Measurements from ENCODE around the gene SLCO2A1.

SLCO2A1 gene

GRCh38 chr3:133934996-133935842 is 94.5 kb downstream of the SLCO2A1 start:
- DNase-seq (ENCODE audit: low read depth in 3 of 3, low spot score in 1 of 3): no peak

- no peak for DNase-seq (ENCODE audit: low read depth in 3 of 3, low spot score in 1 of 3)
Observed at GRCh38 chr3:133934073-133934970, 95.4 kb downstream of the SLCO2A1 start.

- no peak for DNase-seq (ENCODE audit: low read depth in 3 of 3, low spot score in 1 of 3)
Observed at GRCh38 chr3:133933097-133934024, 96.4 kb downstream of the SLCO2A1 start.

GRCh38 chr3:133932009-133932408 is 97.7 kb downstream of the SLCO2A1 start:
- DNase-seq (ENCODE audit: low read depth in 3 of 3, low spot score in 1 of 3): no peak

GRCh38 chr3:133931084-133931483 is 98.6 kb downstream of the SLCO2A1 start:
- no peak for DNase-seq (ENCODE audit: low read depth in 3 of 3, low spot score in 1 of 3)

GRCh38 chr3:133930341-133930933 is 99.3 kb downstream of the SLCO2A1 start:
- DNase-seq (ENCODE audit: low read depth in 3 of 3, low spot score in 1 of 3): no peak

- DNase-seq (ENCODE audit: low read depth in 3 of 3, low spot score in 1 of 3): no peak
Observed at GRCh38 chr3:133928903-133929607, 100.7 kb downstream of the SLCO2A1 start.

- DNase-seq (ENCODE audit: low read depth in 3 of 3, low spot score in 1 of 3): no peak
Observed at GRCh38 chr3:133928136-133928893, 101.4 kb downstream of the SLCO2A1 start.

GRCh38 chr3:133927540-133928066 is 102.1 kb downstream of the SLCO2A1 start:
- DNase-seq (ENCODE audit: low read depth in 3 of 3, low spot score in 1 of 3): peak; percentile 40 to 72 (median 51)

GRCh38 chr3:133926736-133927539 is 102.8 kb downstream of the SLCO2A1 start:
- no peak for DNase-seq (ENCODE audit: low read depth in 3 of 3, low spot score in 1 of 3)

GRCh38 chr3:133925960-133926735 is 103.6 kb downstream of the SLCO2A1 start:
- no peak for DNase-seq (ENCODE audit: low read depth in 3 of 3, low spot score in 1 of 3)

GRCh38 chr3:133924041-133924440 is 105.7 kb downstream of the SLCO2A1 start:
- no peak for DNase-seq (ENCODE audit: low read depth in 3 of 3, low spot score in 1 of 3)

- DNase-seq (ENCODE audit: low read depth in 3 of 3, low spot score in 1 of 3): no peak
Observed at GRCh38 chr3:133921592-133921991, 108.1 kb downstream of the SLCO2A1 start.

GRCh38 chr3:133917144-133917543 is 112.6 kb downstream of the SLCO2A1 start:
- no peak for DNase-seq (ENCODE audit: low read depth in 3 of 3, low spot score in 1 of 3)

- DNase-seq (ENCODE audit: low read depth in 3 of 3, low spot score in 1 of 3): no peak
Observed at GRCh38 chr3:133915685-133916658, 113.8 kb downstream of the SLCO2A1 start.

Data from stimulated activated CD4-positive, alpha-beta T cell treated with anti-CD3 and anti-CD28 coated beads, TNF-alpha, amount 100 ng/mL, for 1 hour (primary cell).